ENCODE data around the gene ALKAL2.
A peak's percentile ranks its signal among the peaks of the same experiment; 100 is the strongest.

Gene ALKAL2

DNA sequence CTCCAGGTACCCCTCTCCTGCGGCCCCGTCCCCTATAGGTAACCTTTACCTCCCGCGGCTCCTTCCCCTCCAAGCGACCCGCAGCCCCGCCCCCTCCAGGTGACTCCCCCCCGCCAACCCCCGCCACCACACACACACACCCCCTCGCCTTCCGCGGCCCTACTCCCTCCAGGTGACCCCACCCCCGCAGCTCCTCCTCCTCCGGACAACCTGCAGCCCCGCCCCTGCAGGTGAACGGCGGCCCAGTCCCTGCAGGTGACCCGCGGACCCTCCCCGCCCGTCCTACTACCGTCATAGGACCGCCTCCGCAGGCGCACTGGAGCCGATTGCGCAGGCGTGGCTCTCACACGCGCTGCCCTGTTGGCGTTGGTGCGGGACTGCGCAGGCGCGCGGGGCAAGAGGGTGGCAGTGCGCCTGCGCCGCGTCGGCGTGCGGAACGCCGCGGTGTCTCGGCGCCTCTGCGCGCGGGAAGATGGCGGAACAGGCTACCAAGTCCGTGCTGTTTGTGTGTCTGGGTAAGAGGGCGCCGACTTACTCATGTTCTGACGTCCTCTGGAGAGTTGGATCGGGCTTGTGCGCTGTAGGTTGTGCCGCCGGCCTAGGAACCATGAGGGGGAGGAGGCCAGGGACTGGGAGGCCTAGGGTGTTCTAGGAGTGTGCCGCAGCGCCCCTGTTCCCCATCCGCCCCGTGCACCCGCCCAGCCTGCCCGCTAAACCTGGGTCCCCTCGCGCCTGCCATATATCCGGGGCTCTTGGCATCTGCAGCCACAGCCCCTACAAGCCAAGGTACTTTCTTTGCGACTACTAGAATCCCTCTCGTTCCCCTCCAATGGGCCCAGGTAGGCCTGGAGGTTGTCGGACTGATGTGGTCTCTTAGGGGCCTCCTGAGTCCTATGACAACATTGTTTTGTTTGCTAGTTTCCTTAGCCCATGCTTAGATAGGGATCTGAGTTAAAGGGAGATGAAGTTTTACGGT, 23.1 kb downstream of the ALKAL2 start, which contains the start of gene ACP1:
Gene ACP1 (plus strand): TSS at position 455 of the 976 bp plus-strand sequence. CDS start 18 bp downstream, at position 473.
- Histone ChIP-seq H3K4me2 (ENCODE audit: low read length) (peak within 1 kb of the TSS; percentile 87), H3K27me3 (ENCODE audit: control insufficient read depth, insufficient read depth, low read length) (no peaks in the 10 kb centered on the region), H3K4me3 (ENCODE audit: low read length) (peak within 1 kb of the TSS; percentile 92), H3K4me1 (ENCODE audit: control insufficient read depth, insufficient read depth, low read length) (peaks cover 20% of the 10 kb centered on the region), H3K9ac (ENCODE audit: low read depth, low read length) (peak within 1 kb of the TSS; percentile 95), H3K9me3 (replicated peaks; ENCODE audit: low read length) (no peaks in the 10 kb centered on the region), H3K36me3 (ENCODE audit: insufficient read depth, low read length) (peaks cover 4% of the 10 kb centered on the region)

DNA sequence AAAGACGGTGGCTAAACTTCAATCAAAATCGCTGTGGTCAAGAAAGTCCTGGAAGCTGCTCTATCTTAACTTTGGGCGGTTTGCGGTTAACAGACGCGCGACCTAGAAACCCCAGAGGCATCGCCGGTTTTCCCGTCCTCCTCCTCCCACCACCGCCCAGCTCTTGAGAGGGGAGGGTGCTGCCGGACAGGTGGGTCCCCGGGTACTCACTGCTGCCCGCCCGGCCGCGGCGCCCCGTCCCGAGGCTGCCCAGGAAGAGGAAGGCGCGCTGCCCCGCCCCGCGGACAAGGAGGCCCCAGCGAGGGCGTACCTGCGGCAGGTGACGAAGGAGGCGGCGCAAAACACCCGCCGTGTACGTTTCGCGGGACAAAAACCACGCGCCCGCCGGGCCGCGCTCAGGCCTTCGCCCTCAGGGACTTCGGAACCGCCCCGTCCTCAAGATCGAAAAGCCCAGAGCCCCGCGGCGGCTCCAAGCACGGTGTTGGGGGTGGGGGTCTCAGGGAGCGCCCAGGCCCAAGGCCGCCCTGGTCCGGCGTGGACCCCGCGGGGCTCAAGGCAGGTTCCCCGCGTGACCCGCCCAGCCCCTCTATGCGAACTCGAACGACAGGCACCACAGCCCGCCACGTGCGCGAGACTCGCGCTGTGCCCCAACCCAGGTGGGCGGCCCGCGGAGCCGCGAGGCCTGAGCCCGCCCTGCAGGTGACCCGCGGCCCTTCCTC, 24.0 kb downstream of the ALKAL2 start, which contains the start of gene SH3YL1:
Gene SH3YL1 (minus strand): TSS at position 259 of the 719 bp plus-strand sequence. CDS start 48 bp downstream, at position 211.
- Histone ChIP-seq H3K4me2 (ENCODE audit: low read length) (peak within 1 kb of the TSS; percentile 87), H3K9me3 (replicated peaks; ENCODE audit: low read length) (no peaks in the 10 kb centered on the region), H3K9ac (ENCODE audit: low read depth, low read length) (peak within 1 kb of the TSS; percentile 95), H3K36me3 (ENCODE audit: insufficient read depth, low read length) (peaks cover 5% of the 10 kb centered on the region), H3K4me3 (ENCODE audit: low read length) (peak within 1 kb of the TSS; percentile 92), H3K27me3 (ENCODE audit: control insufficient read depth, insufficient read depth, low read length) (no peaks in the 10 kb centered on the region), H3K4me1 (ENCODE audit: control insufficient read depth, insufficient read depth, low read length) (peaks cover 20% of the 10 kb centered on the region)

DNA sequence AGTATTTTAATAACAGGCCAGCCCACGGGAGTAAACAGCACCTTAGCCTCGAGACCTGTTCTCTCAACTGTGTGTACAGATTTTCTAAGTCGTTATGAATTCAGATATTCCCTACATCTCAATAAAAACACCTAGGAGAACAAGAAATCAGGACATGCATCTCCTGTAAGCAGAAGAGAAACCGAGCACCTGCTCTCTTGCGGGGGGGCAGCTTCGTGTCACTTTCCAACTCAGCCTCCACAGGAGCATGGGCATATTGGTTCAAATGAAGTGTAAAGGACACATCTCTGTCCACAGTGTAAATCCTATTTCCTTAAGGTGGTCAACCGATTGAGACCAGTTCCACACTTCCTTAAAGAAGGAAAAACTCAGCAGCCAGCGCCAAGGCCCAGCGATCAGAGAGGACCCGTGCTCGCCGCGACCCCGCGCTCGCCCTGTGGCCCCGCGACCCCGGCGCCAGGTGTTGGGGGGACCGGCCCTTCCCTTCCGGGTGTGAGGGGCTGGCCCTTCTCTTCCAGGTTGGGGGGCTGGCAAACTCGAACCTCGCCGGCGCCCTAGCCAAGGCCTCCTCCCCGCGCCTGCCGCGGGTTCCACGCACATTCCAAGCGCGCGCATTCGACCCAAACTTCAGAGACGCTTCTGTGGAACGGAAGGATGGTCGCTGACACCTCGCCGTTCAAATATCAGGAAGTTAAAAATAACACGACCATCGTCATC, 24.7 kb downstream of the ALKAL2 start:
- Histone ChIP-seq H3K4me1 (ENCODE audit: control insufficient read depth, insufficient read depth, low read length) (peaks cover 20% of the 10 kb centered on the region), H3K4me2 (ENCODE audit: low read length) (peak overlapping the region; percentile 87), H3K4me3 (ENCODE audit: low read length) (peak overlapping the region; percentile 92), H3K9ac (ENCODE audit: low read depth, low read length) (no peak overlapping the region), H3K27me3 (ENCODE audit: control insufficient read depth, insufficient read depth, low read length) (no peaks in the 10 kb centered on the region), H3K9me3 (replicated peaks; ENCODE audit: low read length) (no peaks in the 10 kb centered on the region), H3K36me3 (ENCODE audit: insufficient read depth, low read length) (peaks cover 11% of the 10 kb centered on the region)

DNA sequence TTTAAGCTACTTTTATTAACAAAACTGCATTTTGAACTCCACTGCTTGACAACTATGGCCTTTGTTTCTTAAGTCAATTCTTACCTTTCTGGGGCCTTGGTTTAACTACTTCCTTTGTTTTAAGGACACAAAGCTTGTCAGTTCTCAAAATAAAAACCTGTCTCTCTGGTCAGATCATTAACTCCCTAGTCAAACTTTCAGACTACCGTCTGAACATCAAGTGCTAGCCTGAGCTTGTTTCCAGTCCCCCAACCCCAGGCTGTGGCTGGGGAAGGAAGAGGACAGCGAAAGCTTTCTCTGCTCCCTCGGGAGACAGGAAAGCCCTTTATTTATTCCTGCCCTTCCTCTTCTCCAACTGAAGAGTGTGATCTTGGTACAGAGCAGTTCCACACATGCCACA, 25.8 kb downstream of the ALKAL2 start:
- H3K9me3 ChIP-seq (replicated peaks; ENCODE audit: low read length), result no peaks in the 10 kb centered on the region
- H3K4me1 ChIP-seq (ENCODE audit: control insufficient read depth, insufficient read depth, low read length), result peaks cover 20% of the 10 kb centered on the region
- peaks cover 10% of the 10 kb centered on the region for H3K36me3 ChIP-seq (ENCODE audit: insufficient read depth, low read length)
- H3K4me3 ChIP-seq (ENCODE audit: low read length), result no peak overlapping the region
- H3K4me2 ChIP-seq (ENCODE audit: low read length), result no peak overlapping the region
- no peaks in the 10 kb centered on the region for H3K27me3 ChIP-seq (ENCODE audit: control insufficient read depth, insufficient read depth, low read length)
- H3K9ac ChIP-seq (ENCODE audit: low read depth, low read length), result no peak overlapping the region

DNA sequence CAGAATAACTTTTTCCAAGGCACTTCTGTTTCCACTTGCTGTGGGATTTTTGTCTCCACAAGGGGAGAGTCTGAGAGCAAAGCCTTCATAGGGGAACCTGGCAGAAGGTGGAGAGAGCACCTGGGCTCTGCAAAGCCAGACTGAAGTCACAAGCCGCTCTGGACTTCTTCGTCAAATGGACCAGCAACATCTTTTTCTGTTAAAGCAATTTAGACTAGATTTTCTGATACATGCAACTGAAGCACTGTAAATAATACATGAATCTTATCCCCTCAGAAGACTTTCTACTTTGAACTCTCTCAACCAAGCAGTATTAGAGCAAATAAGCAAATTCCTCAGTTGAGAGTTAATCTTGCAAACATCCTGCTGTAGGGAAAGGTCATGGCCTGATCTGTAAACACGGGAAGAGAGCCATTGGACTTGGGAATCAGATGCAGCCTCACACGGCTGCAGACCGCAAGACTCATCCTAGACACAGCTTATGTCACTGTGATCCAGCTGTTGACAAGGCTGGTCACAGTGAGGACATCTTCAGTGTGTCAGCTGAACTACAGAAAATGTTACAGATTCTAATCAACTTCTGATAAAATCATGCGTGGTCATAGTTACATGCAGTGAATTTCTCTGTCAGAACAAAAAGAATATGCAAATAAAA, 27.3 kb downstream of the ALKAL2 start:
- Histone ChIP-seq H3K9me3 (replicated peaks; ENCODE audit: low read length) (no peaks in the 10 kb centered on the region), H3K9ac (ENCODE audit: low read depth, low read length) (no peak overlapping the region), H3K4me1 (ENCODE audit: control insufficient read depth, insufficient read depth, low read length) (peaks cover 10% of the 10 kb centered on the region), H3K4me2 (ENCODE audit: low read length) (no peak overlapping the region), H3K36me3 (ENCODE audit: insufficient read depth, low read length) (peaks cover 7% of the 10 kb centered on the region), H3K4me3 (ENCODE audit: low read length) (no peak overlapping the region), H3K27me3 (ENCODE audit: control insufficient read depth, insufficient read depth, low read length) (no peaks in the 10 kb centered on the region)

DNA sequence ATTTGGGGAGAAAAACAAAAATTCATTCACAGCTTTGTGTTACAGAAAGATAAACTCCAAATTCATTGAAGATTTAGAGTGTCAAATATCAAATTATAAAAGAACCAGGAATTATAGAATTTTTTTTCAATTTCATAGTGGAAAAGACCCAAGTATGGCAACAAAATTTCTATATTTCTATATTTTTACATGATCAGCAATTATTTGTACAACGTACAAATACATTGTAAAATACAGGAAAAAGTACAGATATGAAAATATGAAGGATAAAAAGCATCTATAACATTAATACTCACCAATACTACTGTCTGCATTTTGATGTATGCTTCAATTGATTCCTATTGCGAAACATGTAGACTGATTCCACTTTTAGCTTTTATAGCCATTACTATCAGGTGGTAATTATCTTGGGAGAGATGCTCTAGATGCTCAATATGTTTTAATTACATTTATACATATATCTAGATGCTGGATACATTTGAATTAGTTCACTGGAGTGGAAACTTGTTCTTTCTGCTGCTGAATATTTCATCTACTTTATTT, 28.0 kb downstream of the ALKAL2 start:
- Histone ChIP-seq H3K27me3 (ENCODE audit: control insufficient read depth, insufficient read depth, low read length) (no peaks in the 10 kb centered on the region), H3K4me2 (ENCODE audit: low read length) (no peak overlapping the region), H3K9me3 (replicated peaks; ENCODE audit: low read length) (no peaks in the 10 kb centered on the region), H3K4me1 (ENCODE audit: control insufficient read depth, insufficient read depth, low read length) (peaks cover 8% of the 10 kb centered on the region), H3K4me3 (ENCODE audit: low read length) (no peak overlapping the region), H3K9ac (ENCODE audit: low read depth, low read length) (no peak overlapping the region), H3K36me3 (ENCODE audit: insufficient read depth, low read length) (peaks cover 7% of the 10 kb centered on the region)

DNA sequence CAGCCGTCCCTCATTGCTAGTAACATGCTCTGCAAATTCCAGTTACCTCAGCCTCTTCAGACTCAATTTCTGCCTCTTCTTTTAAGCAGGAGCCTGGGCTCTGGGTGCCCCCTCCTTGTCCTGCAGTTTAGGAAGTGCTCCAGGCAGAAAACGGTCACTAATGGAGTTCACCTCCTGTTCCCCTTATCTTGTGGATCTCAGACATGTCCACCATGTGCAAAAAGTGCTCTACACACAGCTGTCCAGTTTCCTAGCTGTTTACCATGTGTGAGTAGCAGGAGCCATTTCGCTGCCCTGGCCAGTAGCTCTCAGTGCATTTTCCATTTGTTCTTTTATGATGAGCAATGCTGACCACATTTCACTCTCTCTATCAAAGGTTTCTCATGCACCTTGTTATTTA, 29.0 kb downstream of the ALKAL2 start:
- Histone ChIP-seq H3K4me3 (ENCODE audit: low read length) (no peak overlapping the region), H3K9ac (ENCODE audit: low read depth, low read length) (no peak overlapping the region), H3K36me3 (ENCODE audit: insufficient read depth, low read length) (peaks cover 7% of the 10 kb centered on the region), H3K27me3 (ENCODE audit: control insufficient read depth, insufficient read depth, low read length) (no peaks in the 10 kb centered on the region), H3K4me2 (ENCODE audit: low read length) (no peak overlapping the region), H3K9me3 (replicated peaks; ENCODE audit: low read length) (no peaks in the 10 kb centered on the region), H3K4me1 (ENCODE audit: control insufficient read depth, insufficient read depth, low read length) (peaks cover 6% of the 10 kb centered on the region)

DNA sequence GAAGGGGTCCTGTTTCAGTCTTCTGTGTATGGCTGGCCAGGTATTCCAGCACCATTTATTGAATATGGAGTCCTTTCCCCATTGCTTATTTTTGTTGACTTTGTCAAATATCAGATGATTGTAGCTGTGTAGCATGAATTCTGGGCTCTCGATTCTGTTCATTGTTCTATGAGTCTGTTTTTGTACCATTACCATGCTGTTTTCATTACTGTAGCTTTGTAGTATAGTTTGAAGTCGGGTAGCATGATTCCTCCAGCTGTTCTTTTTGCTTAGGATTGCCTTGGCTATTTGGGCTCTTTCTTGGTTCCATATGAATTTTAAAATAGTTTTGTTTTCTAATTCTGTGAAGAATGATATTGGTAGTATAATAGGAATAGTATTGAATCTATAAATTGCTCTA, 30.0 kb downstream of the ALKAL2 start:
- no peak overlapping the region for H3K4me3 ChIP-seq (ENCODE audit: low read length)
- no peak overlapping the region for H3K9ac ChIP-seq (ENCODE audit: low read depth, low read length)
- no peaks in the 10 kb centered on the region for H3K4me1 ChIP-seq (ENCODE audit: control insufficient read depth, insufficient read depth, low read length)
- no peaks in the 10 kb centered on the region for H3K9me3 ChIP-seq (replicated peaks; ENCODE audit: low read length)
- no peaks in the 10 kb centered on the region for H3K27me3 ChIP-seq (ENCODE audit: control insufficient read depth, insufficient read depth, low read length)
- H3K36me3 ChIP-seq (ENCODE audit: insufficient read depth, low read length), result peaks cover 7% of the 10 kb centered on the region
- no peak overlapping the region for H3K4me2 ChIP-seq (ENCODE audit: low read length)

DNA sequence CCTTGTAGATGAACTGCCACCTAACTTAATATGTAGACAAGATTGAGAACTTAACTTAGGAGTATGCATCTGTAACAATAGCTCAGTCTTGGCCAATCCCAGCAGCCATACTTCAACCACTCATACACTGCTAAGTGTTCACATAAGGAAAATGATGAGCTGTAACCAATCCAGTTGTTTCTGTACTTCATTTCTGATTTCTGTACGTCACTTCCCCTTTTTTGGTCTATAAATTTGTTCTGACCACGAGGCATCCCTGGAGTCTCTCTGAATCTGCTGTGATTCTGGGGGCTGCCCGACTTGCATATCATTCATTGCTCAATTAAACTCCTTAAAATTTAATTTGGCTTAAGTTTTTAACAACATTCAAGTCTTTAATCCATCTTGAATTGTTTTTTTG, 30.5 kb downstream of the ALKAL2 start:
- Histone ChIP-seq H3K27me3 (ENCODE audit: control insufficient read depth, insufficient read depth, low read length) (no peaks in the 10 kb centered on the region), H3K36me3 (ENCODE audit: insufficient read depth, low read length) (peaks cover 7% of the 10 kb centered on the region), H3K9me3 (replicated peaks; ENCODE audit: low read length) (no peaks in the 10 kb centered on the region), H3K4me1 (ENCODE audit: control insufficient read depth, insufficient read depth, low read length) (no peaks in the 10 kb centered on the region), H3K4me3 (ENCODE audit: low read length) (no peak overlapping the region), H3K4me2 (ENCODE audit: low read length) (no peak overlapping the region), H3K9ac (ENCODE audit: low read depth, low read length) (no peak overlapping the region)

DNA sequence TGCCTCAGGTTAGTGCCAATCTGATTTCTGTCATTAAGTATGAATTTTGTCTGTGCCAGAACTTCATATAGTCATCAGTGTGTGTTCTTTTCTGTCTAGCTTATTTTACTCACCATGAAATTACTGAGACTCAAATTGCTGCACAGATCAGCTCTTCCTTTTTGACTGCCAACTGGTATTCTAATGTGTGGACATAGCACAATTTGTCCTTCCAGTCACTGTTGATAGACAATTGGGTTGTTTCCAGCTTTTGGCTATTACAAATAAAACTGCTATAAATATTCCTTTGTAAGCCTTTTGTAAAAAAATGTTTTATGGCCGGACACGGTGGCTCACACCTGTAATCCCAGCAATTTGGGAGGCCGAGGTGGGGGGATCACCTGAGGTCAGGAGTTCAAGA, 31.8 kb downstream of the ALKAL2 start:
- no peak overlapping the region for H3K4me3 ChIP-seq (ENCODE audit: low read length)
- H3K9ac ChIP-seq (ENCODE audit: low read depth, low read length), result no peak overlapping the region
- no peaks in the 10 kb centered on the region for H3K27me3 ChIP-seq (ENCODE audit: control insufficient read depth, insufficient read depth, low read length)
- no peaks in the 10 kb centered on the region for H3K4me1 ChIP-seq (ENCODE audit: control insufficient read depth, insufficient read depth, low read length)
- H3K9me3 ChIP-seq (replicated peaks; ENCODE audit: low read length), result no peaks in the 10 kb centered on the region
- H3K4me2 ChIP-seq (ENCODE audit: low read length), result no peak overlapping the region
- H3K36me3 ChIP-seq (ENCODE audit: insufficient read depth, low read length), result peaks cover 13% of the 10 kb centered on the region

Measured in skeletal muscle satellite cell (primary cell).